AG04449 (cell line): ENCODE results near the gene ALCAM.
"Not testable (repeated sequence)": the region's sequence is repeated elsewhere in the genome, so short reads cannot be mapped to it uniquely, and the experiment has no call there.

Experiments
- CTCF ChIA-PET: fragments of 350-600 bp; formaldehyde crosslinking; extraction: SDS; loops from one replicate; lab custom pipeline; 2021; ENCODE audit warnings: antibody characterized with exemption; lab: Yijun Ruan, JAX
- POLR2A ChIA-PET: fragments of 400-600, 350-600 bp; formaldehyde crosslinking; extraction: SDS; loops from one replicate; lab custom pipeline; 2020; ENCODE audit warnings: antibody characterized with exemption, inconsistent platforms; lab: Yijun Ruan, JAX
- DNase-seq: peaks from one replicate; pipeline ENCODE4 v3.0.0-alpha.2; 2010; ENCODE audit warnings: low read depth, low spot score
- H3K4me3 ChIP-seq: 2 replicates; pipeline ENCODE4 v1.5.1; 2011; ENCODE audit warnings: low read depth, mild to moderate bottlenecking, control low read depth, low read length
- CTCF ChIP-seq: IDR thresholded peaks from one replicate; pipeline ENCODE4 v1.5.1; 2011; ENCODE audit warnings: mild to moderate bottlenecking, moderate library complexity, low read length, control low read depth, inconsistent platforms; ENCODE audit not compliant: insufficient read depth; ENCODE audit errors: missing control alignments

The ALCAM gene

DNA sequence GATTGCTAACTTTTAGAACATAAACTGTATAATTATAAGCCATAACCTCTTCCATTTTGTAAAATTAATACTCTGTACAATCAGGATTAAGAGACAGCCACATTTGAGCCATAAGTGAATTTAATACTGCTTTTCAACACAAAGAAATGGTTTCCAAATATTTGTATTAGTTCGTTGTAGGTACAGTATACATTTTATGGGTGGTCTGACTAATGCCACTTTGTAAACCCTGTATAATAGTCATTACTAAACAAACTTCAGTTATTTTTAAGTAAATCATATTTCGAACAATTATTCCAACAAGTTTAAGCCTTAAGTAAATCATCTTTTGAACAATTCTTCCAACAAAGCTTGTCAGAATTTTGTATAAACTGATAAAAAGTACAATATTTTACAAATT, 11.0 kb downstream of the ALCAM start:
- no peak for TF ChIP-seq CTCF
- ChIA-PET POLR2A (no interaction called here), CTCF (interaction anchor here (1.3 kb wide), 1 partner anchor 1276 kb away, joined by 3 read pairs; no protein-coding TSS in a partner anchor)
- DNase-seq, result no peak
- no peak overlapping the region for H3K4me3 ChIP-seq

DNA sequence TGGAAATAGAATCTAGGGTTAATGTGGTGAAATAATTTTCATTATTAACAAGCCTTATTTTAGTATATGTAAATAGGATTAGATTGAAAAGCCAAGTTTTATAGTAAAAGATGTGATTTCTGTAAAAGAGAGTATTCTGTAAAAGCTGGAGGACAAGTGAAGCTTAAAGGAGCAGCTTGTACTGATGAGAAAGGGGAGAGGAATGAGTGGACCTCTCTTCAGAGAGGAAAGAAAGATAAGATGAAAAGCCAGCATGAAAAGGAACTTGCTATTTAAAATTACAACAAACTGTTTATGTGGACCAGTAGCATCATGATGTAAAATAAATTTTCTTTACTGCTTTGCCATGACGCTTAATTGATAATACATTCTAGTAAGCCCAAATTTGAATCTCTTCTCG, 18.5 kb downstream of the ALCAM start:
- CTCF ChIA-PET, result interaction anchor here (1.1 kb wide), 1 partner anchor 130 kb away, joined by 3 read pairs; no protein-coding TSS in a partner anchor
- no peak for TF ChIP-seq CTCF
- POLR2A ChIA-PET, result no interaction called here
- DNase-seq, result no peak
- no peak overlapping the region for H3K4me3 ChIP-seq

- TF ChIP-seq CTCF, result no peak
- CTCF ChIA-PET, result no interaction called here
- POLR2A ChIA-PET, result no interaction called here
- no peak for DNase-seq
- H3K4me3 ChIP-seq, result no peak overlapping the region
Observed at GRCh38 chr3:105385819-105386508, 19.3 kb downstream of the ALCAM start.

DNA sequence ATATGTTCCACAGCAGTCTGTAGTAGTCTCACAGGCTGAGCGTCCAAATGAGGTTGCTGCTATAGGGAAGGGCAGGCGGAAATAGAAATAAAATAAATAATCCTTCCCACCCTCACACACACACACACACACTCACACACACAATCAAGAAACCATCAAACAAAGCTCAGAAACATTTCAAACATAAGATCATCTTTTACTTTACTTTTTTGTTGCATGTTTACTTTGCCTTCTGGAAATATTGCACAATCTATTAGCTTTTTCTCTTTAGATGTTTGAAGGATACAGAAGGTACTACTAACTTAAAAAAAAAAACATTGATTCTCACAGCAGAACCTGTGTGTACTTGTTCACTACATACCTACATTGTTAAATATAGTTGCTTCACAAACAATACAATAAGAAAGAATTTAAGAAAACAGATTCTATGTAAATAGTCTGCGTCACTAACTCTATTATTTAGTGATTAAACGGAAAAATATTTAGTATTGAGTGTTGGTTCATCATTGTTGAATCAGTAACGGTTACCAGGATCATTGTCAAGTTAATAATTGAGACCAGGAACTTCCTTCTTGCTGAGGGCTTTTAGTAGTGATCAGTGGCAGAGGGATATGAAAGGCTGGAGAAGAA, 20.5 kb downstream of the ALCAM start:
- ChIA-PET CTCF (interaction anchor here (1.1 to 1.5 kb wide), 2 partner anchors 131 to 147 kb away, joined by 3 to 4 read pairs; no protein-coding TSS in a partner anchor), POLR2A (no interaction called here)
- no peak for TF ChIP-seq CTCF
- H3K4me3 ChIP-seq, result no peak overlapping the region
- no peak for DNase-seq

- TF ChIP-seq CTCF, result no peak
Observed at GRCh38 chr3:105388176-105388575, 21.5 kb downstream of the ALCAM start.

DNA sequence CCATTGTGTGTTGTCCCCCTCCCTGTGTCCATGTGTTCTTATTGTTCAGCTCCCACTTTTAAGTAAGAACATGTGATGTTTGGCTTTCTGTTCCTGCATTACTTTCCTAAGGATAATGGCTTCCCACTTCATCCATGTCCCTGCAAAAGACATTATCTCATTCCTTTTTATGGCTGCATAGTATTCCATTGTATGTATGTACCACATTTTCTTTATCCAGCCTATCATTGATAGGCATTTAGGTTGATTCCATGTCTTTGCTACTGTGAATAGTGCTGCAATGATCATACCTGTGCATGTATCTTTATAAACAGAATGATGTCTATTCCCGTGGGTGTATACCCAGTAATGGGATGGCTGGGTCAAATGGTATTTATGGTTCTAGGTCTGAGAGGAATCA, 23.1 kb downstream of the ALCAM start:
- H3K4me3 ChIP-seq, CTCF ChIA-PET, POLR2A ChIA-PET, DNase-seq: not testable (repeated sequence)

More at GRCh38 chr3:105388176-105388575, 21.5 kb downstream of the ALCAM start:
- DNase-seq, result no peak
- POLR2A ChIA-PET, result no interaction called here
- no peak overlapping the region for H3K4me3 ChIP-seq
- CTCF ChIA-PET, result interaction anchor here (1.1 to 1.5 kb wide), 2 partner anchors 130 to 146 kb away, joined by 3 to 4 read pairs; no protein-coding TSS in a partner anchor

GRCh38 chr3:105392598-105392997, 25.9 kb downstream of the ALCAM start:
- CTCF ChIA-PET, DNase-seq, H3K4me3 ChIP-seq, POLR2A ChIA-PET: not testable (repeated sequence)
